SK-N-SH treated with all-trans-retinoic acid at 6 μM for 48 hours (cell line): ENCODE results near the gene MT4.

ENCODE experiments used
- ARNTL ChIP-seq: fragments of 450-650 bp; formaldehyde crosslinking; IDR thresholded peaks from 2 replicates; pipeline ENCODE4 v1.5.0; 2020; ENCODE audit warnings: low read depth, mild to moderate bottlenecking, moderate library complexity, borderline replicate concordance
- BACH2 ChIP-seq: fragments of 250-450 bp; sonication (Bioruptor Pico); IDR thresholded peaks from 2 replicates; pipeline ENCODE4 v1.9.0; 2021; ENCODE audit warnings: mild to moderate bottlenecking, borderline replicate concordance
- CREB5 ChIP-seq: fragments of 250-450 bp; sonication (Bioruptor Pico); IDR thresholded peaks from 2 replicates; pipeline ENCODE4 v1.5.1; 2020; ENCODE audit warnings: low read depth, mild to moderate bottlenecking, moderate library complexity
- ESRRG ChIP-seq: fragments of 250-450 bp; sonication (Bioruptor Pico); IDR thresholded peaks from 2 replicates; pipeline ENCODE4 v1.6.1; 2021; ENCODE audit warnings: mild to moderate bottlenecking
- ISL1 ChIP-seq: fragments of 250-450 bp; sonication (Bioruptor Pico); IDR thresholded peaks from 2 replicates; pipeline ENCODE4 v2.1.2; 2022; ENCODE audit warnings: mild to moderate bottlenecking, moderate library complexity
- RARB ChIP-seq: fragments of 250-450 bp; sonication (Bioruptor Pico); IDR thresholded peaks from 2 replicates; pipeline ENCODE4 v1.8.0; 2021; ENCODE audit warnings: mild to moderate bottlenecking, moderate library complexity
- TOX ChIP-seq: fragments of 250-450 bp; sonication (Bioruptor Pico); IDR thresholded peaks from 2 replicates; pipeline ENCODE4 v1.8.0; 2021; ENCODE audit warnings: mild to moderate bottlenecking, moderate library complexity, borderline replicate concordance
- TSHZ2 ChIP-seq: fragments of 250-450 bp; sonication (Bioruptor Pico); IDR thresholded peaks from 2 replicates; pipeline ENCODE4 v1.5.0; 2020; ENCODE audit warnings: mild to moderate bottlenecking, moderate library complexity
- ZC3H10 ChIP-seq: fragments of 250-450 bp; sonication (Bioruptor Pico); IDR thresholded peaks from 2 replicates; pipeline ENCODE4 v1.5.1; 2021; ENCODE audit warnings: mild to moderate bottlenecking, moderate library complexity
- ZFP30 ChIP-seq: fragments of 450-650 bp; formaldehyde crosslinking; IDR thresholded peaks from 2 replicates; pipeline ENCODE4 v1.5.0; 2022; ENCODE audit warnings: mild to moderate bottlenecking, moderate library complexity
- ZNF565 ChIP-seq: fragments of 450-650 bp; formaldehyde crosslinking; conservative IDR thresholded peaks from 2 replicates; pipeline ENCODE4 v1.5.0; 2020; ENCODE audit warnings: low read depth, mild to moderate bottlenecking, moderate library complexity
- TF ChIP-seq, protein P1 (sequence below): fragments of 250-450 bp; sonication (Bioruptor Pico); IDR thresholded peaks from 2 replicates; pipeline ENCODE4 v1.8.0; 2020; ENCODE audit warnings: mild to moderate bottlenecking, moderate library complexity, borderline replicate concordance

GRCh38 chr16:56607109-56607618 lies 42.3 kb downstream of the MT4 start:
- TF ChIP-seq BACH2 (CRISPR knock-in tag) (no peak), TSHZ2 (no peak), RARB (CRISPR knock-in tag) (no peak), ZFP30 (CRISPR knock-in tag) (no peak), CREB5 (CRISPR knock-in tag) (no peak), ZNF565 (CRISPR knock-in tag) (no peak), ISL1 (no peak), ESRRG (CRISPR knock-in tag) (no peak), TOX (CRISPR knock-in tag) (no peak), ARNTL (no peak), ZC3H10 (CRISPR knock-in tag) (no peak)
- TF ChIP-seq, protein P1, sequence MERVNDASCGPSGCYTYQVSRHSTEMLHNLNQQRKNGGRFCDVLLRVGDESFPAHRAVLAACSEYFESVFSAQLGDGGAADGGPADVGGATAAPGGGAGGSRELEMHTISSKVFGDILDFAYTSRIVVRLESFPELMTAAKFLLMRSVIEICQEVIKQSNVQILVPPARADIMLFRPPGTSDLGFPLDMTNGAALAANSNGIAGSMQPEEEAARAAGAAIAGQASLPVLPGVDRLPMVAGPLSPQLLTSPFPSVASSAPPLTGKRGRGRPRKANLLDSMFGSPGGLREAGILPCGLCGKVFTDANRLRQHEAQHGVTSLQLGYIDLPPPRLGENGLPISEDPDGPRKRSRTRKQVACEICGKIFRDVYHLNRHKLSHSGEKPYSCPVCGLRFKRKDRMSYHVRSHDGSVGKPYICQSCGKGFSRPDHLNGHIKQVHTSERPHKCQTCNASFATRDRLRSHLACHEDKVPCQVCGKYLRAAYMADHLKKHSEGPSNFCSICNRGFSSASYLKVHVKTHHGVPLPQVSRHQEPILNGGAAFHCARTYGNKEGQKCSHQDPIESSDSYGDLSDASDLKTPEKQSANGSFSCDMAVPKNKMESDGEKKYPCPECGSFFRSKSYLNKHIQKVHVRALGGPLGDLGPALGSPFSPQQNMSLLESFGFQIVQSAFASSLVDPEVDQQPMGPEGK (CRISPR knock-in tag): no peak
